Measurements from ENCODE around the gene NELFCD. TPM values are rescaled to one million over a fixed set of nuclear protein-coding genes. Genes with fewer than 3 reads are reported as not detected.

NELFCD gene
- total and polyA plus RNA-seq, 10 of the 15 experiments (the other 5 are each of a cell fraction or from before 2014, with no cell fraction given) = 8.9 to 109 (median 82.9) TPM

GRCh38 chr20:58978351-58979190 is 2.5 kb upstream of the NELFCD start:
- Histone ChIP-seq H3K9me3 (replicated peaks; ENCODE audit: control insufficient read depth, insufficient read depth, low read length) (peaks cover 2% of the 10 kb centered on the region; the same call in 2 of the 3 replicates), H3K9ac (ENCODE audit: control insufficient read depth, insufficient read depth, low read length) (no peak overlapping the region), H3K27me3 (replicated peaks in 1 of 2; ENCODE audit: control insufficient read depth in 2 of 2, insufficient read depth in 2 of 2, low read length in 1 of 2) (no peaks in the 10 kb centered on the region), H3K4me3 (no peak overlapping the region), H3K27ac (ENCODE audit: control insufficient read depth, insufficient read depth) (peak overlapping the region; percentile 10), H3K36me3 (ENCODE audit: control insufficient read depth in 2 of 2, insufficient read depth in 2 of 2, low read length in 1 of 2) (no peaks in the 10 kb centered on the region), H3K4me1 (ENCODE audit: control insufficient read depth, insufficient read depth, low read length) (peaks cover 36% of the 10 kb centered on the region), H4K20me1 (ENCODE audit: control insufficient read depth, insufficient read depth) (no peaks in the 10 kb centered on the region), H3K79me2 (ENCODE audit: control insufficient read depth, insufficient read depth, low read length) (peaks cover 24% of the 10 kb centered on the region), H2AFZ (ENCODE audit: control insufficient read depth, low read depth, low read length) (peak overlapping the region; percentile 46), H3K4me2 (ENCODE audit: control insufficient read depth, insufficient read depth) (peak overlapping the region; percentile 53)
- FAIRE-seq (no peak), DNase-seq (ENCODE audit: low read depth, low spot score) (no peak), ATAC-seq (no peak)
- no TSS peak for BruUV-seq (replicated peaks)
- 56% methylated on average over 6 of the region's 6 CpGs for WGBS (ENCODE audit: insufficient coverage, insufficient replicate concordance, low lambda C conversion rate, missing lambda C conversion rate)
- TF ChIP-seq BMI1 (IDR thresholded peaks at IDR 0.05; ENCODE audit: borderline replicate concordance) = no peak
- no peak for TF ChIP-seq MYB (IDR thresholded peaks at IDR 0.05; ENCODE audit: borderline replicate concordance, low read depth, low read length)
- no peak for TF ChIP-seq PAX5 (IDR thresholded peaks at IDR 0.05; ENCODE audit: borderline replicate concordance, low read depth, low read length)
- TF ChIP-seq MTA3 (IDR thresholded peaks at IDR 0.05; ENCODE audit: borderline replicate concordance, low read length) = no peak
- peak; percentile 36; the same call in 1 of the 2 replicates for TF ChIP-seq SPI1 (IDR thresholded peaks at IDR 0.05; ENCODE audit: borderline replicate concordance, insufficient read depth, low read depth, low read length)
- RAD21 ChIA-PET (ENCODE audit: unreplicated experiment) = interaction anchor here (0.5 to 3.8 kb wide), 12 partner anchors 15 to 516 kb away, joined by 3 to 25 read pairs (median 4); partner anchors contain the start of gene STX16
- POLR2A ChIA-PET = interaction anchor here (1.0 to 2.5 kb wide), 6 partner anchors 16 to 94 kb away, joined by 3 to 11 read pairs (median 4); partner anchors contain the start of gene ATP5F1E
- in situ Hi-C loops (cut with MboI) (no loop called here), intact Hi-C loops (cut with micrococcal nuclease; ENCODE audit: unreplicated experiment) (loop anchor here (2.0 kb wide), 1 partner anchor 72 kb away; no protein-coding TSS in a partner anchor)
- SMC1A ChIA-PET (ENCODE audit: uncharacterized antibody, unreplicated experiment) = interaction anchor here (0.7 to 3.0 kb wide), 8 partner anchors 8 to 799 kb away, joined by 3 to 16 read pairs (median 4); no protein-coding TSS in a partner anchor
- CTCF ChIA-PET = interaction anchor here (0.7 to 2.0 kb wide), 7 partner anchors 14 to 497 kb away, joined by 3 to 6 read pairs (median 3); partner anchors contain the start of gene ATP5F1E
